ENCODE data around the gene MIEN1. TPM values are rescaled to one million over a fixed set of nuclear protein-coding genes. Genes with fewer than 3 reads are reported as not detected.

Gene MIEN1
- total and polyA plus RNA-seq, 2 of the 13 experiments (the other 11 are each of a cell fraction or from before 2014, with no cell fraction given), result 40.6 to 56.6 TPM

GRCh38 chr17:39730095-39730921, at the start of gene MIEN1 (continued):
- TF ChIP-seq, protein P1, sequence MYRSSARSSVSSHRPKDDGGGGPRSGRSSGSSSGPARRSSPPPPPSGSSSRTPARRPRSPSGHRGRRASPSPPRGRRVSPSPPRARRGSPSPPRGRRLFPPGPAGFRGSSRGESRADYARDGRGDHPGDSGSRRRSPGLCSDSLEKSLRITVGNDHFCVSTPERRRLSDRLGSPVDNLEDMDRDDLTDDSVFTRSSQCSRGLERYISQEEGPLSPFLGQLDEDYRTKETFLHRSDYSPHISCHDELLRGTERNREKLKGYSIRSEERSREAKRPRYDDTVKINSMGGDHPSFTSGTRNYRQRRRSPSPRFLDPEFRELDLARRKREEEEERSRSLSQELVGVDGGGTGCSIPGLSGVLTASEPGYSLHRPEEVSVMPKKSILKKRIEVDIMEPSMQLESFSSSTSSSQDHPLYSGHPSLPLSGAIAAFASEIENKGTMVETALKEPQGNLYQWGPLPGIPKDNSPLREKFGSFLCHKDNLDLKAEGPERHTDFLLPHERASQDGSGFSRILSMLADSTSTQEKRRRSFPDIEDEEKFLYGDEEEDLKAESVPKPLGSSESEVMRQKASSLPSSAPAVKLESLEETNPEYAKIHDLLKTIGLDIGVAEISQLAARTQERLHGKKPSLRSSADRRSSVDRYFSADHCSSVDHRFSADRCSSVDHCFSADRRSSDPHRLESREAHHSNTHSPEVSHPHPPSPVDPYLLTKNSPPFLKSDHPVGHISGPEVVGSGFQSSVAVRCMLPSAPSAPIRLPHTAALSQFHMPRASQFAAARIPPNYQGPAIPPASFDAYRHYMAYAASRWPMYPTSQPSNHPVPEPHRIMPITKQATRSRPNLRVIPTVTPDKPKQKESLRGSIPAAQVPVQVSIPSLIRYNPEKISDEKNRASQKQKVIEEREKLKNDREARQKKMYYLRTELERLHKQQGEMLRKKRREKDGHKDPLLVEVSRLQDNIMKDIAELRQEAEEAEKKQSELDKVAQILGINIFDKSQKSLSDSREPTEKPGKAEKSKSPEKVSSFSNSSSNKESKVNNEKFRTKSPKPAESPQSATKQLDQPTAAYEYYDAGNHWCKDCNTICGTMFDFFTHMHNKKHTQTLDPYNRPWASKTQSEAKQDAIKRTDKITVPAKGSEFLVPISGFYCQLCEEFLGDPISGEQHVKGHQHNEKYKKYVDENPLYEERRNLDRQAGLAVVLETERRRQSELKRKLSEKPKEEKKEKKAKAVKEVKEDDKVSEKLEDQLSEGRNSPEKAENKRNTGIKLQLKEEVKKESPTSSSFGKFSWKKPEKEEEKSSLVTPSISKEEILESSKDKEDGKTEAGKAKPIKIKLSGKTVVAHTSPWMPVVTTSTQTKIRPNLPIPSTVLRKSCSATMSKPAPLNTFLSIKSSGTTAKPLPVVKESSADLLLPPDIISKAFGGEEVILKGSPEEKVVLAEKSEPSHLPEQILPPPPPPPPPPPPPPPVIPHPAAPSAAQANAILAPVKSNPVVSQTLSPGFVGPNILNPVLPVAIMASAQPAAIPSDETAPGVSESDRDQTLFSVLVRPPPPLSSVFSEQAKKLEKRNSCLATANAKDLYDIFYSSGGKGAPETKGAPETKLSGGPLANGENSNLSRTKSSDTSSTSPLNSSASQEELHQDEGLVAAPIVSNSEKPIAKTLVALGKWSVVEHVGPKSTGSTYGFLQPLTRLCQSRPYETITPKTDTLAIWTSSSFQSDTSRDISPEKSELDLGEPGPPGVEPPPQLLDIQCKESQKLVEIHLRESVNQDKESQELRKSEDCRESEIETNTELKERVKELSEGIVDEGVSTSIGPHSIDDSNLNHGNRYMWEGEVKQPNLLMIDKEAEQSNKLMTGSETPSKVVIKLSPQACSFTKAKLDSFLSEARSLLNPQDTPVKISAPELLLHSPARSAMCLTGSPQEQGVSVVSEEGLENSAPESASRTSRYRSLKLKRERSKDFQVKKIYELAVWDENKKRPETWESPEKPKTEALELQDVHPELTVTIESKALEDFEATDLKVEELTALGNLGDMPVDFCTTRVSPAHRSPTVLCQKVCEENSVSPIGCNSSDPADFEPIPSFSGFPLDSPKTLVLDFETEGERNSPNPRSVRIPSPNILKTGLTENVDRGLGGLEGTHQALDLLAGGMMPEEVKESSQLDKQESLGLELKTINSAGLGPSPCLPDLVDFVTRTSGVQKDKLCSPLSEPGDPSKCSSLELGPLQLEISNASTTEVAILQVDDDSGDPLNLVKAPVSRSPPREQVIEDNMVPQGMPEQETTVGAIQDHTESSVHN (CRISPR knock-in tag; IDR thresholded peaks at IDR 0.05), result 0 out of 2 replicates have a peak, but pooled peaks have one; percentile 40
- TF ChIP-seq PRDM4 (CRISPR knock-in tag; IDR thresholded peaks at IDR 0.05; ENCODE audit: borderline replicate concordance) (no peak), SMC3 (IDR thresholded peaks at IDR 0.05; ENCODE audit: low read length) (peak; percentile 20; the same call in 1 of the 2 replicates), REL (CRISPR knock-in tag; conservative IDR thresholded peaks at IDR 0.05) (peak; percentile 61; the same call in 1 of the 2 replicates), LCORL (IDR thresholded peaks at IDR 0.05) (no peak), LCORL (CRISPR knock-in tag; IDR thresholded peaks at IDR 0.05) (peak; percentile 96), ZNF296 (CRISPR knock-in tag; conservative IDR thresholded peaks at IDR 0.05) (no peak), SIN3A (IDR thresholded peaks at IDR 0.05; ENCODE audit: borderline replicate concordance, low read depth, low read length) (peak; percentile 85; the same call in 1 of the 2 replicates), ZNF512 (CRISPR knock-in tag; IDR thresholded peaks at IDR 0.05) (no peak), ZBTB38 (CRISPR knock-in tag; IDR thresholded peaks at IDR 0.05) (peak; percentile 66), FOXO4 (CRISPR knock-in tag; conservative IDR thresholded peaks at IDR 0.05) (no peak), RBFOX2 (IDR thresholded peaks at IDR 0.05; ENCODE audit: low read depth, low read length) (peak; percentile 93), KDM1A (CRISPR knock-in tag; IDR thresholded peaks at IDR 0.05) (peak; percentile 16; the same call in 1 of the 2 replicates), KLF12 (CRISPR knock-in tag; IDR thresholded peaks at IDR 0.05; ENCODE audit: borderline replicate concordance) (peak; percentile 79; the same call in 1 of the 2 replicates), ZNF232 (CRISPR knock-in tag; IDR thresholded peaks at IDR 0.05; ENCODE audit: borderline replicate concordance) (0 out of 2 replicates have a peak, but pooled peaks have one; percentile 20)

Measured in HepG2 (cell line).